PFSK-1 (cell line): ENCODE data around the gene MAP3K6.

ENCODE experiments used
- FOXP2 ChIP-seq: optimal IDR thresholded peaks from 2 replicates; pipeline ENCODE3; 2011; ENCODE audit warnings: borderline replicate concordance, control low read depth, inconsistent platforms; ENCODE audit not compliant: insufficient read depth; ENCODE audit errors: extremely low read length, extremely low read depth
- POLR2AphosphoS5 ChIP-seq: IDR thresholded peaks from 2 replicates; pipeline ENCODE4 v1.6.1; 2012; ENCODE audit warnings: low read depth, mild to moderate bottlenecking, control low read depth, low read length, moderate library complexity
- REST ChIP-seq, 2 experiments: IDR thresholded peaks; 2 replicates each; pipeline versions ENCODE4 v1.6.1 to v1.8.0; 2011 to 2012; ENCODE audit warnings: low read depth in 2 of 2, low read length in 2 of 2, control low read depth in 1 of 2, inconsistent platforms in 1 of 2, mild to moderate bottlenecking in 1 of 2, moderate library complexity in 1 of 2; ENCODE audit not compliant: insufficient read depth in 1 of 2
- SIN3A ChIP-seq: IDR thresholded peaks from 2 replicates; pipeline ENCODE4 v1.6.1; 2012; ENCODE audit warnings: mild to moderate bottlenecking, low read length, moderate library complexity, borderline replicate concordance; ENCODE audit not compliant: insufficient read depth
- TAF1 ChIP-seq: IDR thresholded peaks from 2 replicates; pipeline ENCODE4 v1.6.1; 2012; ENCODE audit warnings: low read length, control low read depth, borderline replicate concordance; ENCODE audit not compliant: insufficient read depth

The MAP3K6 gene

GRCh38 chr1:27383039-27383605 lies 16.4 kb upstream of the MAP3K6 start, which contains the start of gene CD164L2:
Gene CD164L2, minus strand, starts transcription at chr1:27383333. Its CDS starts 94 bp downstream, at chr1:27383239.
- TF ChIP-seq SIN3A = no peak
- no peak for TF ChIP-seq TAF1
- TF ChIP-seq FOXP2 = no peak

GRCh38 chr1:27381969-27382762 lies 15.4 kb upstream of the MAP3K6 start:
- TF ChIP-seq FOXP2 (no peak), POLR2AphosphoS5 (no peak), REST (IDR thresholded peaks at IDR 0.05; ENCODE audit: insufficient read depth in 1 of 2, low read depth in 2 of 2, low read length in 2 of 2) (no peak), SIN3A (no peak), TAF1 (no peak)

GRCh38 chr1:27380766-27381733 lies 14.3 kb upstream of the MAP3K6 start:
- no peak for TF ChIP-seq FOXP2
- TF ChIP-seq SIN3A = no peak
- no peak for TF ChIP-seq POLR2AphosphoS5
- TF ChIP-seq REST (IDR thresholded peaks at IDR 0.05; ENCODE audit: insufficient read depth in 1 of 2, low read depth in 2 of 2, low read length in 2 of 2) = no peak
- no peak for TF ChIP-seq TAF1

- TF ChIP-seq REST (IDR thresholded peaks at IDR 0.05; ENCODE audit: insufficient read depth in 1 of 2, low read depth in 2 of 2, low read length in 2 of 2) = no peak
- TF ChIP-seq TAF1 = no peak
- TF ChIP-seq SIN3A = no peak
- no peak for TF ChIP-seq POLR2AphosphoS5
- no peak for TF ChIP-seq FOXP2
These were observed 13.5 kb upstream of the MAP3K6 start for GRCh38 chr1:27380224-27380623.

- no peak for TF ChIP-seq TAF1
- TF ChIP-seq REST (IDR thresholded peaks at IDR 0.05; ENCODE audit: insufficient read depth in 1 of 2, low read depth in 2 of 2, low read length in 2 of 2) = no peak
- TF ChIP-seq POLR2AphosphoS5 = no peak
- TF ChIP-seq FOXP2 = no peak
- TF ChIP-seq SIN3A = no peak
These were observed 12.9 kb upstream of the MAP3K6 start for GRCh38 chr1:27379564-27380122.
